Liver (tissue), 3 donors: ENCODE results near the gene CBFA2T3.

Experiments used
- GABPA ChIP-seq, 2 donors: IDR thresholded peaks in 1 of 2; conservative IDR thresholded peaks in 1 of 2; 2 replicates each; pipeline ENCODE4 v1.6.1; 2016; ENCODE audit warnings: antibody characterized with exemption in 2 of 2, mild to moderate bottlenecking in 1 of 2, moderate library complexity in 1 of 2
- MAX ChIP-seq: IDR thresholded peaks from 2 replicates; pipeline ENCODE4 v1.6.1; 2016; ENCODE audit warnings: antibody characterized with exemption
- RAD21 ChIP-seq, 2 donors: IDR thresholded peaks; 2 replicates each; pipeline ENCODE4 v1.6.1; 2016; ENCODE audit warnings: antibody characterized with exemption in 2 of 2, mild to moderate bottlenecking in 2 of 2
- SP1 ChIP-seq: IDR thresholded peaks from 2 replicates; pipeline ENCODE4 v1.6.1; 2018; ENCODE audit warnings: antibody characterized with exemption, mild to moderate bottlenecking
- TAF1 ChIP-seq: conservative IDR thresholded peaks from 2 replicates; pipeline ENCODE4 v1.6.1; 2016; ENCODE audit warnings: antibody characterized with exemption, mild to moderate bottlenecking
- YY1 ChIP-seq: IDR thresholded peaks from 2 replicates; pipeline ENCODE4 v1.6.1; 2016; ENCODE audit warnings: antibody characterized with exemption, mild to moderate bottlenecking
- TF ChIP-seq, protein P1 (sequence below): fragments of 150-350 bp; IDR thresholded peaks from 2 replicates; pipeline ENCODE4 v1.5.1; 2017; ENCODE audit warnings: improper control_type of control experiment, low read depth, low read length; ENCODE audit not compliant: missing input control
- TF ChIP-seq, protein P2 (sequence below): IDR thresholded peaks from 2 replicates; pipeline ENCODE4 v1.6.1; 2016; ENCODE audit warnings: antibody characterized with exemption
- donor health status: healthy.
- donor health status: healthy.

- TF ChIP-seq TAF1 (no peak), MAX (no peak), SP1 (no peak), YY1 (no peak), RAD21 (IDR thresholded peaks at IDR 0.05) (no peak), GABPA (IDR thresholded peaks at IDR 0.05 in 1 of 2, conservative IDR thresholded peaks at IDR 0.05 in 1 of 2) (no peak)
- TF ChIP-seq, protein P1, sequence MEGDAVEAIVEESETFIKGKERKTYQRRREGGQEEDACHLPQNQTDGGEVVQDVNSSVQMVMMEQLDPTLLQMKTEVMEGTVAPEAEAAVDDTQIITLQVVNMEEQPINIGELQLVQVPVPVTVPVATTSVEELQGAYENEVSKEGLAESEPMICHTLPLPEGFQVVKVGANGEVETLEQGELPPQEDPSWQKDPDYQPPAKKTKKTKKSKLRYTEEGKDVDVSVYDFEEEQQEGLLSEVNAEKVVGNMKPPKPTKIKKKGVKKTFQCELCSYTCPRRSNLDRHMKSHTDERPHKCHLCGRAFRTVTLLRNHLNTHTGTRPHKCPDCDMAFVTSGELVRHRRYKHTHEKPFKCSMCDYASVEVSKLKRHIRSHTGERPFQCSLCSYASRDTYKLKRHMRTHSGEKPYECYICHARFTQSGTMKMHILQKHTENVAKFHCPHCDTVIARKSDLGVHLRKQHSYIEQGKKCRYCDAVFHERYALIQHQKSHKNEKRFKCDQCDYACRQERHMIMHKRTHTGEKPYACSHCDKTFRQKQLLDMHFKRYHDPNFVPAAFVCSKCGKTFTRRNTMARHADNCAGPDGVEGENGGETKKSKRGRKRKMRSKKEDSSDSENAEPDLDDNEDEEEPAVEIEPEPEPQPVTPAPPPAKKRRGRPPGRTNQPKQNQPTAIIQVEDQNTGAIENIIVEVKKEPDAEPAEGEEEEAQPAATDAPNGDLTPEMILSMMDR, result no peak
- TF ChIP-seq, protein P2, sequence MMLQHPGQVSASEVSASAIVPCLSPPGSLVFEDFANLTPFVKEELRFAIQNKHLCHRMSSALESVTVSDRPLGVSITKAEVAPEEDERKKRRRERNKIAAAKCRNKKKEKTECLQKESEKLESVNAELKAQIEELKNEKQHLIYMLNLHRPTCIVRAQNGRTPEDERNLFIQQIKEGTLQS, result no peak
These were observed 132.5 kb downstream of the CBFA2T3 start for GRCh38 chr16:88844419-88845036.
